Heart left ventricle (tissue), 16 donors: ENCODE data around the gene PTPRN2. TPM values are rescaled to one million over a fixed set of nuclear protein-coding genes. Genes with fewer than 3 reads are reported as not detected.

Experiments used
- ATAC-seq, 4 donors: fragments of 200-7000 bp; cut with Tn5 transposase; one replicate each; pipeline ENCODE4 v1.9.1; 2020 to 2022; ENCODE audit warnings: moderate library complexity in 4 of 4, mild to moderate bottlenecking in 3 of 4, moderate number of reproducible peaks in 1 of 4
- DNase-seq, 5 donors: peaks; one replicate each; pipeline ENCODE4 v3.0.0-alpha.2; 2020
- H3K27ac ChIP-seq, 12 donors: fragments of 200-600 bp; sonication (generic) in 4 of 12; one replicate each; pipeline versions ENCODE4 v1.5.0 to v1.8.0; 2016 to 2022; ENCODE audit warnings: mild to moderate bottlenecking in 2 of 12
- H3K27me3 ChIP-seq, 9 donors: fragments of 200-600 bp; sonication (generic) in 2 of 9; one replicate each; pipeline versions ENCODE4 v1.5.1 to v1.8.0; 2016 to 2022; ENCODE audit warnings: mild to moderate bottlenecking in 3 of 9
- H3K36me3 ChIP-seq, 9 donors: fragments of 200-600 bp; sonication (generic) in 2 of 9; one replicate each; pipeline versions ENCODE4 v1.5.0 to v1.8.0; 2018 to 2022; ENCODE audit warnings: mild to moderate bottlenecking in 2 of 9
- H3K4me1 ChIP-seq, 12 donors: fragments of 200-600 bp; sonication (generic) in 4 of 12; one replicate each; pipeline versions ENCODE4 v1.5.0 to v1.8.0; 2016 to 2022; ENCODE audit warnings: mild to moderate bottlenecking in 3 of 12
- H3K4me3 ChIP-seq, 12 donors: fragments of 200-600 bp; sonication (generic) in 4 of 12; one replicate each; pipeline versions ENCODE4 v1.5.0 to v1.8.0; 2017 to 2022; ENCODE audit warnings: mild to moderate bottlenecking in 9 of 12, moderate library complexity in 4 of 12
- H3K9me3 ChIP-seq, 12 donors: fragments of 200-600 bp; sonication (generic) in 4 of 12; one replicate each; pipeline versions ENCODE4 v1.5.0 to v1.8.0; 2016 to 2022; ENCODE audit warnings: mild to moderate bottlenecking in 1 of 12
- POLR2A ChIP-seq, 2 donors: fragments of 450-650 bp; IDR thresholded peaks; one replicate each; pipeline ENCODE4 v1.6.1; 2017; ENCODE audit warnings: antibody characterized with exemption in 2 of 2, mild to moderate bottlenecking in 2 of 2, moderate library complexity in 2 of 2
- WGBS, 4 donors: extraction: QIAGEN DNeasy Blood & Tissue Kit in 2 of 4; methylation state at CpG; one replicate each; pipeline versions ENCODE4 v1.1.5 to v1.1.7; 2013 to 2018; 5-methylcytosine and 5-hydroxymethylcytosine counted together
- intact Hi-C, 10 donors: fragments of 100-400 bp; cut with DNase I; formaldehyde crosslinking; loops; one replicate each; pipeline versions ENCODE4 v1.11.1 to v1.14.2; 2022
- polyA plus RNA-seq, 2 donors: library from polyadenylated mRNA; stranded (reverse); fragments of 200-250 nt; gene quantifications; one replicate each; pipeline ENCODE4 v1.2.3, GENCODE V29; 2013
- total RNA-seq, 9 donors: library from RNA; depleted of rRNA in 2 of 9; stranded (reverse); fragments of >200 nt in 2 of 9; fragmentation: NEBNext Ultra II Directional in 3 of 9; extraction: Animal tissue kit (Norgen Biotek cat#: 25700) in 3 of 9; gene quantifications; one replicate each; pipeline versions ENCODE4 v1.1.0 to v1.2.4, GENCODE V29; 2016 to 2023
- TF ChIP-seq, protein P1 (sequence below), 12 donors: fragments of 200-600 bp; sonication (generic) in 4 of 12; IDR thresholded peaks; one replicate each; pipeline versions ENCODE4 v1.5.0 to v1.8.0; 2018 to 2022; ENCODE audit warnings: antibody characterized with exemption in 12 of 12, mild to moderate bottlenecking in 5 of 12
- donor health status: ischemic (EF 13 %, LVEDD 7.1; RV severe dilation, severe dysfunction).
- donor health status: healthy with polysubstance abuse.
- donor health status: DM: no; HTN: yes; CAD: no.
- donor health status: DM: no; HTN: no; CAD: no.
- donor health status: ischemic (EF 25% LVEDD 6.9; RV normal size, moderate dysfunction).
- donor health status: ischemic (EF 25% LVEDD 5.7; RV mildly dilated, moderate dysfunction).
- donor health status: healthy.
- donor health status: DM: yes; HTN: yes; CAD: no.
- donor health status: ischemic (EF 35%, LVEDD 5.7; RV mildly dilated, moderate dysfunction).
- donor health status: nonischemic (EF 11% LVEDD 7.7; RV severe dilation, severe dysfunction).
- donor health status: DM: yes; HTN: yes; CAD: no.
- donor health status: PGD.
- donor health status: ischemic (EF 29% LVEDD 5.4; RV normal size, mild dysfunction).
- donor health status: nonischemic (EF 23%, LVEDD 6.1; RV moderate dilation, normal function).

The PTPRN2 gene
- total and polyA plus RNA-seq, 11 donors: 0.61 to 2.3 (median 1.3) TPM

DNA sequence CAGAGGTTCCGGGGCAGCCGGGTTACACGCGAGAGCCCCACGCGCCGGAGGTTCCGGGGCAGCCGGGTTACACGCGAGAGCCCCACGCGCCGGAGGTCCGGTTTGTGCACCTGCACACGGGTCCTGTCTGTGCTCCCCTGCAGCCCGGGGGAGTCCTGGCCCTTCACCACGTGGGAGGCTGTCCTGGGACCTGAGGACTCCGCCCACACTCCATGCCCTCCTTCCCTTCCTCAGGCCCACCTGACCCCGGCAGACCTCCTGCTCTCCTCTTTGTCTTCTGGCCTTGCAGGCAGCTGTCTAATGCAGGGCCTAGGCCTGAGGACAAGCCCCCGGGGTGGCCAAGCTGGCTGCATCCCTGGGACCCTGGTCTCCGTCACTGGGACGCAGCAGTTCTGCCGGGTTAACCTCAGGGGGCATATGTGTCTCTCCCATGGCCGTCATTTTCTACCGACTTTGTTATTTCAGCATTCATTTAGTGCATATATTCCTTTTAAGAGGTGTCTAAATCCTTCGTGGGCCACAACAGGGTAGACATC, 876.2 kb downstream of the PTPRN2 start:
- Histone ChIP-seq H3K27me3 (peaks cover 0 to 25% (median 0%) of the 10 kb centered on the region in 9 donors), H3K9me3 (no peaks in the 10 kb centered on the region), H3K27ac (no peak overlapping the region), H3K36me3 (no peaks in the 10 kb centered on the region), H3K4me3 (no peak overlapping the region), H3K4me1 (no peaks in the 10 kb centered on the region)
- WGBS, 4 donors: 77 to 85% (median 82%) methylated on average over 7 to 26 of the region's 27 CpGs
- intact Hi-C loops: no loop called here
- no peak for TF ChIP-seq POLR2A (IDR thresholded peaks at IDR 0.05)
- TF ChIP-seq, protein P1, sequence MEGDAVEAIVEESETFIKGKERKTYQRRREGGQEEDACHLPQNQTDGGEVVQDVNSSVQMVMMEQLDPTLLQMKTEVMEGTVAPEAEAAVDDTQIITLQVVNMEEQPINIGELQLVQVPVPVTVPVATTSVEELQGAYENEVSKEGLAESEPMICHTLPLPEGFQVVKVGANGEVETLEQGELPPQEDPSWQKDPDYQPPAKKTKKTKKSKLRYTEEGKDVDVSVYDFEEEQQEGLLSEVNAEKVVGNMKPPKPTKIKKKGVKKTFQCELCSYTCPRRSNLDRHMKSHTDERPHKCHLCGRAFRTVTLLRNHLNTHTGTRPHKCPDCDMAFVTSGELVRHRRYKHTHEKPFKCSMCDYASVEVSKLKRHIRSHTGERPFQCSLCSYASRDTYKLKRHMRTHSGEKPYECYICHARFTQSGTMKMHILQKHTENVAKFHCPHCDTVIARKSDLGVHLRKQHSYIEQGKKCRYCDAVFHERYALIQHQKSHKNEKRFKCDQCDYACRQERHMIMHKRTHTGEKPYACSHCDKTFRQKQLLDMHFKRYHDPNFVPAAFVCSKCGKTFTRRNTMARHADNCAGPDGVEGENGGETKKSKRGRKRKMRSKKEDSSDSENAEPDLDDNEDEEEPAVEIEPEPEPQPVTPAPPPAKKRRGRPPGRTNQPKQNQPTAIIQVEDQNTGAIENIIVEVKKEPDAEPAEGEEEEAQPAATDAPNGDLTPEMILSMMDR (IDR thresholded peaks at IDR 0.05): no peak
- DNase-seq: peak in 2 of 5 donors; percentile 7 to 12
- ATAC-seq: no peak

DNA sequence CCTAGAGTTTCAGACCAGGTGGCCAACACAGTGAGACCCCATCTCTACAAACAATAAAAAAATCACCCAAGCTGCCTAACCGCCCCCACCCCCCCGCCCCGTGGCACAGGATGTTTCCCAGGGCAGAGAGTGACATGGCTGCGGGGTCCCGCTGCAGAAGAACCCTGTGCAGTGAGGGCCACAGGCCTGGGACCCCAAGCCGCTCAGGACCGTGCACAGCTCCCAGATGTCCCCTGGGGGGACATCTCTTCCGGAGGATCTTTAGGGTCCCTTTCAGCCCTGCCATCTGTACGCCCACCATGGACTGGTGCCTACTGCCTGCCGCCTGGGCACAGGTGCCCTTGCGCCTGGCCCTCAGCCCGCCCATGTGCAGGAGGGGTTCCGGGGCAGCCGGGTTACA, 877.2 kb downstream of the PTPRN2 start:
- H3K27ac ChIP-seq: no peak overlapping the region
- no peak overlapping the region for H3K4me3 ChIP-seq
- TF ChIP-seq POLR2A (IDR thresholded peaks at IDR 0.05): no peak
- TF ChIP-seq, protein P1 (IDR thresholded peaks at IDR 0.05): no peak
- ATAC-seq (no peak), DNase-seq (no peak)
- 82 to 98% (median 87%) methylated on average over 2 to 14 of the region's 14 CpGs for WGBS, 4 donors
- H3K4me1 ChIP-seq: no peaks in the 10 kb centered on the region
- no peaks in the 10 kb centered on the region for H3K36me3 ChIP-seq
- peaks cover 0 to 26% (median 2%) of the 10 kb centered on the region in 9 donors for H3K27me3 ChIP-seq
- intact Hi-C loops: no loop called here
- H3K9me3 ChIP-seq: no peaks in the 10 kb centered on the region

DNA sequence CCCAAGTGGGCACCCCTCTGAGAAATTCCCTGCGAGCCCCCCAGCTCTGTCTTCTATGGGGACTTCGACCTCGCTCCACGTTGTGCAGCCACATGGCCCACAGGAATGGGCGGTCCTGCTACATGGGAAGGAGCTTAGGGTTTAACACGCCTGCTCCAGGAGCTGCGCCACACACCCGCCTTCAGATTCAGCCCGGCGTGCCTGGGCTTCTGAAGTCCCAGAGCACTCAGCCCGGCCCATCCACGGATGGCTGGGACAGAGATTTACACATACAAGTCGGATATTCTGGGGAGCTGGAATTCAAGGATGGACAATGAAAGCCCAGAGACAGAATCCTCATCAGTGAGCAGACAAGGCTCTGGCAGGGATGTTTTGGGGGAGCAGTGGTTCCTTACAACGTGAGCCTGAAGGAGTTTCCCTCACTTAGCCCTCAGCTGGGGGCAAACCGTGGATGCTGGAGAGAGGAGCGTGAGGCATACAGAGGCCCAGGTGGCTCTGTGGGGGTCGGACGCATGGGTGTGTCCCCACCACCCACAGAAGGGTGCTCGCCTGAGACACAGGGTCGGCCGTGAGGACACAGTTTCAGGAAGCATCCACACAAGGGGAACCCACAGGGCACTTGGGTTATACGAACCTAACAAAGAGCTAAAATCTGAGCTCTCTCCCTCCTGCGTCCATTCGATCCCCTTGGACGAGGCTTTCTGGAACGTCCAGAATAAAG, 877.9 kb downstream of the PTPRN2 start:
- intact Hi-C loops: no loop called here
- WGBS, 4 donors: 84 to 88% (median 85%) methylated on average over 26 of the region's 26 CpGs
- peaks cover 0 to 29% (median 2%) of the 10 kb centered on the region in 9 donors for H3K27me3 ChIP-seq
- no peaks in the 10 kb centered on the region for H3K36me3 ChIP-seq
- no peaks in the 10 kb centered on the region for H3K9me3 ChIP-seq
- DNase-seq (peak in 2 of 5 donors; percentile 15), ATAC-seq (no peak)
- H3K4me1 ChIP-seq: no peaks in the 10 kb centered on the region
- H3K27ac ChIP-seq: no peak overlapping the region
- no peak overlapping the region for H3K4me3 ChIP-seq
- no peak for TF ChIP-seq POLR2A (IDR thresholded peaks at IDR 0.05)
- TF ChIP-seq, protein P1 (IDR thresholded peaks at IDR 0.05): no peak

- 53 to 74% (median 61%) methylated on average over 5 to 9 of the region's 9 CpGs for WGBS, 4 donors
- Histone ChIP-seq H3K27ac (no peak overlapping the region), H3K4me3 (no peak overlapping the region), H3K9me3 (no peaks in the 10 kb centered on the region), H3K27me3 (peaks cover 0 to 33% (median 3%) of the 10 kb centered on the region in 9 donors), H3K4me1 (no peaks in the 10 kb centered on the region), H3K36me3 (no peaks in the 10 kb centered on the region)
- ATAC-seq (no peak), DNase-seq (peak in 2 of 5 donors; percentile 6 to 7)
- intact Hi-C loops: no loop called here
- no peak for TF ChIP-seq POLR2A (IDR thresholded peaks at IDR 0.05)
- TF ChIP-seq, protein P1 (IDR thresholded peaks at IDR 0.05): no peak
Measured at GRCh38 chr7:157708919-157709295, 878.7 kb downstream of the PTPRN2 start.
